Brain microvascular endothelial cell (primary cell): ENCODE results near the gene CLPTM1.

Experiments
- DNase-seq: peaks from one replicate; pipeline ENCODE4 v3.0.0-alpha.2; 2020
- H3K27ac ChIP-seq: fragments of 250-450 bp; sonication (Bioruptor Pico); 2 replicates; pipeline ENCODE4 v1.5.1; 2020; ENCODE audit warnings: mild to moderate bottlenecking, moderate library complexity
- H3K27me3 ChIP-seq: fragments of 250-450 bp; sonication (Bioruptor Pico); replicated peaks from 2 replicates; pipeline ENCODE4 v1.5.1; 2020; ENCODE audit warnings: mild to moderate bottlenecking
- H3K36me3 ChIP-seq: fragments of 250-450 bp; sonication (Bioruptor Pico); replicated peaks from 2 replicates; pipeline ENCODE4 v1.5.1; 2020; ENCODE audit warnings: mild to moderate bottlenecking
- H3K4me3 ChIP-seq: 2 replicates; pipeline ENCODE4 v1.5.1; 2011; ENCODE audit warnings: low read depth, mild to moderate bottlenecking, control low read depth, low read length, moderate library complexity
- CTCF ChIP-seq: IDR thresholded peaks from 2 replicates; pipeline ENCODE4 v1.5.1; 2011; ENCODE audit warnings: low read depth, mild to moderate bottlenecking, moderate library complexity, low read length, control low read depth, inconsistent platforms; ENCODE audit errors: missing control alignments
- in situ Hi-C: cut with HindIII; loops from 2 replicates; pipeline ENCODE4 v1.10.0; 2017; ENCODE audit warnings: low sequenced_read_pairs, low pct_ligation_motif_present

The CLPTM1 gene

GRCh38 chr19:44942067-44942571, 13.1 kb upstream of the CLPTM1 start, which contains the start of gene APOC4:
Gene APOC4, plus strand, starts transcription at chr19:44942237. Its CDS starts 41 bp downstream, at chr19:44942278.
- no peak for TF ChIP-seq CTCF
- H3K27me3 ChIP-seq = no peaks in the 10 kb centered on the region
- H3K27ac ChIP-seq = no peak within 1 kb of the TSS
- no peak for DNase-seq
- H3K4me3 ChIP-seq = no peak within 1 kb of the TSS
- in situ Hi-C loops = no loop called here
- H3K36me3 ChIP-seq = no peaks in the 10 kb centered on the region

- no peak for DNase-seq
- Histone ChIP-seq H3K27me3 (no peaks in the 10 kb centered on the region), H3K4me3 (no peak overlapping the region), H3K36me3 (no peaks in the 10 kb centered on the region), H3K27ac (no peak overlapping the region)
- in situ Hi-C loops = no loop called here
- no peak for TF ChIP-seq CTCF
Observed at GRCh38 chr19:44943801-44944249, 11.4 kb upstream of the CLPTM1 start.

- Histone ChIP-seq H3K36me3 (no peaks in the 10 kb centered on the region), H3K27me3 (no peaks in the 10 kb centered on the region), H3K4me3 (no peak overlapping the region), H3K27ac (no peak overlapping the region)
- in situ Hi-C loops = no loop called here
- TF ChIP-seq CTCF = no peak
- no peak for DNase-seq
Observed at GRCh38 chr19:44947041-44947581, 8.1 kb upstream of the CLPTM1 start.

GRCh38 chr19:44948237-44948636, 6.9 kb upstream of the CLPTM1 start:
- no peak for DNase-seq
- no peak overlapping the region for H3K27ac ChIP-seq
- no peak for TF ChIP-seq CTCF
- no peak overlapping the region for H3K4me3 ChIP-seq
- in situ Hi-C loops = no loop called here
- no peaks in the 10 kb centered on the region for H3K27me3 ChIP-seq
- H3K36me3 ChIP-seq = no peaks in the 10 kb centered on the region

GRCh38 chr19:44948763-44949374, 6.3 kb upstream of the CLPTM1 start:
- no peak for TF ChIP-seq CTCF
- no peaks in the 10 kb centered on the region for H3K36me3 ChIP-seq
- no peak overlapping the region for H3K4me3 ChIP-seq
- no peaks in the 10 kb centered on the region for H3K27me3 ChIP-seq
- in situ Hi-C loops = no loop called here
- no peak overlapping the region for H3K27ac ChIP-seq
- DNase-seq = no peak
